Cardiac fibroblast (primary cell): ENCODE results near the gene RAP1A.

Experiments used
- DNase-seq, 2 donors: peaks; one replicate each; pipeline versions ENCODE4 v3.0.0 to v3.0.0-alpha.2; 2010; ENCODE audit warnings: low read depth in 2 of 2
- H3K4me3 ChIP-seq, 2 donors: replicated peaks in 1 of 2; 1 replicate in 1 of 2; 2 replicates in 1 of 2; pipeline ENCODE4 v1.5.1; 2011; ENCODE audit warnings: low read depth in 2 of 2, low read length in 2 of 2, mild to moderate bottlenecking in 2 of 2, moderate library complexity in 1 of 2
- TF ChIP-seq, protein P1 (sequence below): IDR thresholded peaks from one replicate; pipeline ENCODE4 v1.5.1; 2011; ENCODE audit warnings: low read depth, mild to moderate bottlenecking, low read length, inconsistent platforms

Gene RAP1A

DNA sequence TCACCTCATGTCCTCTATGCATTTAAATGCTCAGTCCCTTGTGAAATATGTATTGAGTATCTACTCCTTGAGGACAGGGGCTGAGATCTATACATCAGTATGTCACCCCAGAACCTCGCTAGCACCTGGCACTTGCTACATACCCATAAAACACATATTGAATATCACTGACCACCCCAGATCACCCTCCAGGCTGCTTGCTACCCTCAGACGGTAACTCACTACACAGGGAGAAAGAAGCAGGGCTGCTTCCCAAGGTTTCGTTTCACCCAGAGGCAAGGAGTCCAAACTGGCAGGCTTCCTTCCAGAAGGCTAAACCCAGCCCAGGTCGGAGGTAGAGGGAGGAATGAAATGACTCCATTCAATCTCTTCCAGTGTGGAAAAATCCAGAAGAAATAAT lies 111.1 kb downstream of the RAP1A start:
- DNase-seq = no peak
- TF ChIP-seq, protein P1, sequence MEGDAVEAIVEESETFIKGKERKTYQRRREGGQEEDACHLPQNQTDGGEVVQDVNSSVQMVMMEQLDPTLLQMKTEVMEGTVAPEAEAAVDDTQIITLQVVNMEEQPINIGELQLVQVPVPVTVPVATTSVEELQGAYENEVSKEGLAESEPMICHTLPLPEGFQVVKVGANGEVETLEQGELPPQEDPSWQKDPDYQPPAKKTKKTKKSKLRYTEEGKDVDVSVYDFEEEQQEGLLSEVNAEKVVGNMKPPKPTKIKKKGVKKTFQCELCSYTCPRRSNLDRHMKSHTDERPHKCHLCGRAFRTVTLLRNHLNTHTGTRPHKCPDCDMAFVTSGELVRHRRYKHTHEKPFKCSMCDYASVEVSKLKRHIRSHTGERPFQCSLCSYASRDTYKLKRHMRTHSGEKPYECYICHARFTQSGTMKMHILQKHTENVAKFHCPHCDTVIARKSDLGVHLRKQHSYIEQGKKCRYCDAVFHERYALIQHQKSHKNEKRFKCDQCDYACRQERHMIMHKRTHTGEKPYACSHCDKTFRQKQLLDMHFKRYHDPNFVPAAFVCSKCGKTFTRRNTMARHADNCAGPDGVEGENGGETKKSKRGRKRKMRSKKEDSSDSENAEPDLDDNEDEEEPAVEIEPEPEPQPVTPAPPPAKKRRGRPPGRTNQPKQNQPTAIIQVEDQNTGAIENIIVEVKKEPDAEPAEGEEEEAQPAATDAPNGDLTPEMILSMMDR = no peak
- no peak overlapping the region for H3K4me3 ChIP-seq

DNA sequence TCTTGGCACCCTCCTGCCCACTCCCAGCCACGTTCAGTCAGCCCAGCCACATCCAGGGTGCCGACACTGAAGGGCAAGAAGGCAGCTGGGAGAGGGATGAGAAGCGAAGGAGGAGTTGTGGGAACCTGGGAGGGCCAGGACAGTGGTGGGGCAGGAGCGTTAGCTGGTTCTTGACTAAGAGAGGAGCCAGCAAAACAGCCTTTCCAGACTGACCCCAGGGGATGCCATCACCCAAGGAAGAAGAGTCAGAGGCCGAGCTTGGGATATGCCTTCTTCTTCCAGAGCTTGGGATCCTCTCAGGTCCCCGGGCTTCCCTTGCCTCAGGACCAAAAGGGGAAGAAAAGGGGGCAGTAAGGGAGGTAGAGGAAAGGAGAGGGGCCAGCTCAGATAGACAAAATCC lies 112.4 kb downstream of the RAP1A start:
- TF ChIP-seq, protein P1 = no peak
- no peak for DNase-seq
- no peak overlapping the region for H3K4me3 ChIP-seq

DNA sequence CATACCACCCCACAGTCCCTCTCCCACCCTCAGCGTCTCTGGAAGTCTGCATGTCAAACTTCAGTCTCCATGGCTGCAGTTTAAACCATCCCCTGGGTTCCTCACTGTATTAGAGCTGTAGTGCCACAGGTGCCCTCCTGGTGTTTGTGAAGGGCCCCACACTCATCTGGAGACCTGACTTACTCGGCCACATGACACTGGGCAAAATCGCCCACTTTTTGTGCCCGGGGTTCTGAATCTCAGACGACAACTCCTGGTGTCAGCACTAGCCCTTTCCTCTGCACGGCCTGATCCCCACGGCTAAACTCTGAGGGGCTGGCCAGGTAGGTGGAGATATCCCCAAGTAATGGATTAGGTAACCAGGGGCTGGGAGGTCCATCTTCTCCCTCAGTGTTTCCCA lies 113.1 kb downstream of the RAP1A start:
- DNase-seq = no peak
- H3K4me3 ChIP-seq = no peak overlapping the region
- TF ChIP-seq, protein P1 = no peak

DNA sequence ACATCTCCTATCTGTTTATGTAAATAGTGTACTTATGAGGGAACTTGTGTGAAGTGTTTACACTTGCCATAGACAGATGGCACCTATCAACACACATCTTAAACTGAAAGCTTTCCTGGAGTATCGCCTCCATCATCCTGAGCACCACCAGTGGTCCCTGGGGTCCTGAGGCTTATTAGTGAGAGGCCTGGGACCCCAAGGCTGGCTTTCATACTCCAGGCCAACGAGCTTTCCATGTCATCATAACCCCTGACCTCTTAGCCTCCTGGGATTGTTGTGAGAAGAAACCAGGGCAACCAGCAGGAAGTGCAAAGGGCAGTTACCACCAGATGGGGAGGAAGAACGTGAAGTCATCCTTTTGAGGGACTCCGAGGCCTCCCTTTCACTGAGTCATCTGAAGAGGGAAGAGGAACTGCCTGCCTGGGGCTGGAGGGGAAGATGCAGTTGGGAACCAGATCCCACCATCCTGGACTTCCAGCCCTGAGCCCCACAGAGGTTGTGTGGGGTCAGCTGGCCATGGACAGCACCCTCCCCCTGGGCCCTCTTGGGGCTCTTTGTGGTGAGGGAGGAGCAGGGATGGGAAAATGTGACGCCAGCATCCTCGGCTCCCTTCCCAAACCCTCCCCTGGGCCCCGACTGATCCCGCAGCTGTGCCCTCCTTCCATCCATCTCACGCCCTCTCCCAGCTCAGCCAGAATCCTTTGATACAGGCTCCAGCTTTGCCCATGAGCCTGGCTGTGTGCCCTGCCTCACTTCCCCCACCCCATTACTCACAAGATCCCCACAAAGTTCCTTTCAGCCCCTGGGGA lies 113.8 kb downstream of the RAP1A start:
- DNase-seq = peak; percentile 96 to 97
- TF ChIP-seq, protein P1 = no peak
- H3K4me3 ChIP-seq = peak overlapping the region in 1 of 2 donors; percentile 21

DNA sequence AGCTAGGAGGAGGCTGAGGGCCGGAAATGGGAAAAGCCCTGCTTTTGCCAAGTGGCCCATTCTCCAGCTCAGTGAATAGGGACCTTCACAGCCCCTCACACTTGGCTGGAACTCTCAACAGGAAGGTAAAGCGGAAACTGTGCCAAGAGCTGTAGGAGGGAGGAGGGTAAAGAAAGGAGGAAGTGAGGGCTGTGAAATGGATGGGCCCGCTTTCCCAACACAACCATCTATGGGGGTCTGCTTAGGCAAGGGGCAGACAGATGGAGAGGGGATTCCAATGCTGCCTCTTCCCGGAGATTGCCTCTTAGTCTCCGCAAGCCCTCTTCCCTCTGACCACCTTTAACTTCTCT lies 114.4 kb downstream of the RAP1A start:
- DNase-seq = no peak
- TF ChIP-seq, protein P1 = no peak
- H3K4me3 ChIP-seq = no peak overlapping the region

DNA sequence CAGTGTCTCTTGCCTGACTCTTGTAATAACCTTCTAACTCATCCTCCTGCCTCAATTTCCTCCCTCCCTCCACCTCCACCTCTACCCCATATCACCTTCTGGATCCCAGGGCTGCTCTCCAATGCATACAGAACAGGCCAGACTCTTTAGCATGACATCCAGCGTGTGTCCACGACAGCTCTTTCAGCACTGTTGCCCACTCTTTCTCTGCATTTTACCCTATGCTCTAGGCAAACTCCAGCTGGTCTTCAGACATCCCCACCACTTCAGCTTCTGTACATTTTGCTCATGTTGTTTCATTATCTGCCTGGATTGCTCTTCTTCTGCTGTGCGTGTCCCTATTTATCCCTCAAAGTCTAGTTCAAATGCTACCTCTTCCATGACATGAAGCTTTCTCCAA lies 114.8 kb downstream of the RAP1A start:
- TF ChIP-seq, protein P1 = no peak
- no peak for DNase-seq
- no peak overlapping the region for H3K4me3 ChIP-seq

DNA sequence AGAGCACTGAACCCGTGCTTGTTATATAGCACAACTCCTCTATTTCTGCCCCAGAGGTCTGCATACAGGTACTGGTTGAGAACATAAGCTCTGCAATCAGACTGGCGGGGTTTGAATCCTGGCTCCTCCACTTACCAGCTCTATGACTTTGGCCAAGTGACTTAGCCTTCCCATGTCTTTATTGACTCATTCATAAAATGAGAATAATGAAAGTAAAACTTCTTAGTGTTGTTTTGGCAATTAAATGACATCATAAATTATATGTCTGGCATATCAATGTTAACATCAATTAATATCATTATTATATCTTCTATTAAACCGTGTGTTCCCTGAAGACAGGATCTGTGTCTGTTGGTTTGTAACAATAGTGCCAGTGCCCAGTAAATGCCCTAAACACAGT lies 115.3 kb downstream of the RAP1A start:
- no peak for DNase-seq
- H3K4me3 ChIP-seq = no peak overlapping the region
- TF ChIP-seq, protein P1 = no peak
